Colon (tissue), 2 donors: ENCODE data around the gene ATF5.

Source experiments
- FAIRE-seq: peaks from 2 replicates; lab custom pipeline; 2012; peaks lifted over from hg19 to GRCh38; lab: Jason Lieb, UNC
- donor health status: control.
- donor health status: control.

ATF5 gene

DNA sequence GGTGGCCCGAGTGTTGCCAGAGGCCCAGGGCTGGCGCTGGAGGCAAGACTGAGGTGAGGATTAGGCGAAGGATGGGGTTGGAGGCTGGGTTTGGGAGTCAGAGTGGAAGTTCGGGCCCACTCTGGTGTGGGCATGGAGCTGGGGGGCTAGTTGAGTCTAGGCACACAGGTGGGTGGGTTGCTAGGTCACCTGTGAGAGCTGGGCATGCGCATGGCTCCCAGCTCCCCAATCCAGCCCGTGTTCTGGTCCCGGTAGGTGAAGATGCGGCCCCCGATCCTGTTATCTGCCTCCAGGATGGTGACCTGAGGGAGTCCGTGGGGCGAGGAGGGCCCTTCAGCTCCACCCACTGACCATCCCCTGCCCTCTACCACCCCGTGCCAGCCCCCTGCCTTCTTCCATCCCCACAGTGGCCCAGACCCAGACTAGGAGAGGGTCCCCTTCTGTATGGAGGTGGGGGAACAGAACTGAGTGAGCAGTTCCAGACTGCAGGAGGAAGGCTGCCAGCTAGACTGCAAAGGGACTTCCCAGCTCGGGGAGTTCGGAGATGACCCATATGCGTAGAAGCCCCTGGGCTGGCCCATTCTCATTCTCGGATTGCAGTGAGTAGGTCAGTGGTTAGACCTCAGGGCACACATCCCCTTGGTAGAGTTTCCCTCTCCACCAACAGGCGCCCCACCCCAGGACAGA is 34.0 kb upstream of the ATF5 start:
- no peak for FAIRE-seq

- no peak for FAIRE-seq
Observed at GRCh38 chr19:49895566-49896297, 33.3 kb upstream of the ATF5 start.

DNA sequence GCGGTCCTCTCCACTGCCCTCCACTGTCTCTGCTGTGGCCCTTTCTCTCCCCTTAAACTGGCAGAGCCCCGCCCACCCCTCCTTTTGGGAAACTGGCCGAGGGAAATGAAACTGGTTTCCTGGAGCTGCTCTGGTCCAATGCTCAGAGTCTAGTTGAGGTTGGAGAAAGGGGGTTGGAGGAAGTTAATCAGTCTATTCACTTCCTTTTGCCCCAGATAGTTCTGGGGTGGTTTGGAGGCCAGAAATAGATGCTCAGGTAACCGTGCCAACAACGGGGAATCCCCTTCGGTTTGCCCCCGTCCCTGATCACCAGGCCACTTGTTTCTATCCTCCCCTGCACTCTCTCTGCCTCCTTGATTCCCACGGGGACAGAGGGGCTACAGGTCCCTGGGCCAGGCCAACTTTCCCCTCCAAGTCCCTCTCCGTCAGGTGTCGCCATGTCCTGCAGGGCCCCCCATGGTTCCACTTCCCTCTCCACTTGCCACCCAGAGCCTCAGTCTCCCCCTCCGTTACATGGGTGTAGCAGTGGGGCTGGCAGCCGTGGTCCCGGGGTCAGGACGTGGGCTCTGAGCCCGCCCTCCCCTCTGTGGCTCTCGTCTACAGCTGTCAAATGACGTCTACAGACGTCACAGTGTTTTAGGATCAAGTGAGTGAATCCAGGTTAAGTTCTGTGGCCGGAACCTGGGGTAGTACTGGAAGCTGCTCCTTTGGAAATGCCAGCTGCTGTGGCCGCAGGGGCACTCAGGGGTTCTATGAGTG is 32.0 kb upstream of the ATF5 start, which contains the start of gene IL4I1:
Gene IL4I1, minus strand, starts transcription at position 25 of the 759 bp plus-strand sequence. CDS start 727 bp downstream, outside the sequence.
- FAIRE-seq, result no peak

DNA sequence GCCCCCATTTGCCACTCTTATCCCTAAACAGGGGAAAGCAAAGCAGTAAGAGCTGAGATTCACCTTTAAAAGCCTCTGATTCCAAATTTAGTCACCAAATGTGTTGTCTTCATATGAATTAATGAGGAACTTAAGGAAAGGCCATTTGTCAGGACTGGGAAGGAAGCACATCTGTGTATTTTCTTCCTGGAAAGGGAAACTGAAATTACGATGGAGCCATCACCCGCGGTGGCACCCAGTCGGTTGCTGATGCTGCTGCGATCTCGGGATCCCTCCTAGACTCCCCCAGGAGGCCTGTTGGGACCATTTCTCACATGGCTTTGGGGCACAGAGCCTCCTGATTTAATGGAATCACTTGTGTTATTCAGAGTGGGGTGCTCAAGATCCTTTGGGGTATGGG is 24.9 kb upstream of the ATF5 start:
- no peak for FAIRE-seq

DNA sequence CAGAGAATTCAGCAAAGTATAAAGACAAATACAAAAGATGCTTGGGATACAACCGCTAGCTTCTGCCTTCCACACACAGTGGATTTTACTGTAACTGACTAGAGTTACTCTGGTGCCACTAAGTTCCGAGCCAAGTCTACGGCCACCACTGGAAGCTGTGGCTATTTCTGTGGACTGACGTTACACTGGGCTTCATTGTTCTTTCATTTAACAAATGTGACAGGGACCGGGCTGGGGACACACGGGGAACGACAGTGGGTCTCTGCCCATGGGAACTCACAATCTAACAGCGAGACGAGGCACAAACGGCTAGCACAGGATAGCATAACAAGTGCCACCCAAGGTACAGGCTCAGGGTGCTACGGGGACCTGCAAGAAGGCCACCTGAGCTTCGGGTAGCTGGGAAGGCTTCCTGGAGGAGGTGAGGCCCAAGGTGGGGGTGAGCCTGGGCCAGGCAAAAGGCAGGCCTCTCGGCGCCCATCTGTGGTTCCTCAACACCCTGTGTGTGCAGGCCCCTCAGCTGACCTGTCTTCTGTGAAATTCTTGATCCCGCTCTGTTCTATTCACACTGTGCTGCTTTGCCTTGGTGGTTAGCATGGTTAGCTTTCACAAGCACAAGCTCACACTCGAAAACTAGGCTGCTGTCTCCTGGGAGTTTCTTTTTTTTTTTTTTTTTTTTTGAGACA is 22.0 kb upstream of the ATF5 start:
- no peak for FAIRE-seq

DNA sequence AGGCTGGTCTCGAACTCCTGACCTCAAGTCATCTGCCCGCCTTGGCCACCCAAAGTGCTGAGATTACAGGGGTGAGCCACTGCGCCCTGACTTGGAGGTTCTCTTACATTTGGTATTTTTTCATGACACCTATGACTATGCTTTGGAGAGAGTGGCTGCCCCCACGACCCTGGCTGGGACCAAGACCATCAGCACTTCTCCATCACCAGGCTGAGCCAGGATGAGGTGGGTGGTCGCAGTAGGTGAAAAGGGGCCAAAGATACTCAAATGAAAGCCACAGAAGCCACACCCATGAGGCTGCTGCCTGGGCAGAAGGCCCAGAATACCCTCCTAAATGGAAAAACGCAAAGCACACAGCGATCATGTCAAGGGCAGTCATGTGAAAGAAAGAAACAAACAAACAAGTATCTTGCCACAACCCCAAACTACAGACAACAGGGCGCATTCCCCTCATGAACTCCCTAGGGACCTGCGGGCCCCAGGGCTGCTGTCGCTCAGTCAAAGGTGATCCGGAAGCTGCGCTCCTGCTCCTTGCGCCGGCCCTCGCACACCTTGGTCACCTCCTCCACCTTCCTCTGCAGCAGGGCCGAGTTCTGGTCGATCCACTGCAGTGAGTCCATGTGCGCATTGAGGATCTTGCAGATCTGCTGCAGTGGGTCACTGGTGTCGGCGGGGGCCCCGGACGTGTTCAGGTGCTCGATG is 21.1 kb upstream of the ATF5 start:
- FAIRE-seq, result no peak

DNA sequence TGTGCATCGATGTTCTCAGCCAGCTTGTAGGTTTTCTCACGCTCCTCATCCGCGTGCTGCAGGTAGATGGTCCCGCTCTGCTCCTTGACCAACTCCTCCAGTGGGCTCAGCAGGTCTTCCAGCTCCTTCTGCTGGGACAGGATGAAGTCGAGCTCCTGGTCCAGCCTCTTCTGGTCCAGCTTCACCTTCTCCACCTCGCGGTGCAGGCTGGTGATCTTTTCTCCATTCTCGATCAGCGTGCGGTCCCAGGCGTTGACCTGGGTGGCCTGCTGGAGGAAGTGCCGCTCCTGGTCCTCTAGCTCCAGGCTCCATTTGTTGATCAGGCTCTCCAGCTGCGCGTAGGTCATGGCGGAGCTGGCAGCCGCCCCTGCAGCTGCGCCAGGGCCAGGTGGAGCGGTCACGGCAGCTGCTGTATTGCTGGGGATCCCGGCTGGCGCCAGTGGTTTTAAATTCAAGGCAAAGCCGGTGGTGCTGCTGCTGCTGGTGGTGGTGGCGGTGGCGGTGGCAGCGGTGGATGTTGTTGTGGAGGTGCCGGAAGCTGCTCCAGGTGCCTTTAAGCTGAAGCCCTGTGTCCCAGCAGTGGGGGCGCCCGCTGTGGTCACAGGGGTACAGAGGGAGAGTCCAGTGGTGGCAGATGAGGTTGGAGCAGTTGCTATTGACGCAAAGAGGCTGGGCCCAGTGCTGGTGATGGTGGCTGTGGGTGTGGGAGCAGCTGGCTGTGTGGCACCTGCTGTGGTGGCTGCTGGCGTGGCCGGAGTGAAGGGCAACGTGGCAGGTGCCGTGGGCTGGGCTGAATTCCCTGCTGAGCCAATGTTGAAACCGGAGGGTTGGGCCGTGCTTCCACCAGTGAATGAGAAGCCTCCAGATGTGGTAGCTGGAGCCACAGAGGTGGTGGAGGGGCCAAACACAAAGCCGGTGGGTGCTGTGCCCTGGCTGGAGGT is 20.3 kb upstream of the ATF5 start:
- FAIRE-seq, result no peak

- FAIRE-seq, result no peak
Observed at GRCh38 chr19:49910179-49910578, 18.8 kb upstream of the ATF5 start.

GRCh38 chr19:49911381-49912145 is 17.4 kb upstream of the ATF5 start:
- no peak for FAIRE-seq

DNA sequence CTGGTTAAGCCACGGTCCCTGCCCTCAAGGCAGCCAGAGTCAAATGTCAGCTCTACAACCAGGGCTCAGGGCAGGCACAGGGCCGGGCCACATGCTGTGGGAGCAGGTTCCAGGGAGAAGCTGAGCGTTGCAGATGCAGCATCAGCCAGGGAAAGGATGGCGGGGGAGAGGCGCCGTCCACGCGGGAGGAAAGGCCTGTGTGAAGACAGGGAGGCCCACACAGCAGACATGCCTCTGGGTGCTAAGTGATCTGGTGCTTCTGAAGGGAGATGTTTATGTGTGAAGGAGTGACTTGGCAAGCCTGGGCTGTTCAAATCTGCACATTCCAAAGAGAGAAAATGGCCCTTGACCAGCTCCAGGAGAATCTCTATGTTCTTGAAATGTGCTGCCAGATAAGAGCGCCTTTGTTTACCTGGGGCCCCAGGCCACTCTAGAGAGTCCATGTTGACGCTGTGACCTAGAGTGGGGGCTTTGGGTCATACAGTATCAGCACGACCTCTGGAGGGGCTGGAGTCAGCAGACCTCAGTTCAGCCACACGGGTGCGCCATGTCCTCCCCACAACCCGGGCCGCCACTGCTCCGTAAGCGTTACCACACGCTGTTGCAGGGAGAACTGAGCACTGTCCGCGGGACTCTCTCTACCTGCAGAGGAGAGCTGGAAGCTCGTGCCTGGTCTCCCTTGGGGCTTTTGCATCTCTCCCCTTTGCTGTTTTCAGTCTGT is 15.9 kb upstream of the ATF5 start:
- no peak for FAIRE-seq

DNA sequence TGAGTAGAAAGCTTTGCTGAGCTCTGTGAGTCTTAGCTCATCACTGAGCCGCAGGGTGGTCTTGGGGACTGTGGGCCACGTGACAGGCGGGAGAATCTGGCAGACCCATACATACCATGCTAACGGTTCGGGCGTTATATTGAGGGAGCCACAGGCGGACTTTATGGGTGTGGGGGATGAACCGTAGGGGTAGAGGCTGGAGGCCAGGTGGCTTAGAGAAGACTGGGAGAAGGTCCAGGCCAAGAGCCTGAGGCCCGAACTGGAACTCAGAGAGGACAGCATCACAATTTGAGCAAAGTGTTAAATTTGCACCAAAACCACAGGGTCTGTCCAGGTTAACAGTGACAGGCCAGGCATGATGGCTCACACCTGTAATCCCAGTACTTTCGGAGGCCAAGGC is 15.3 kb upstream of the ATF5 start:
- no peak for FAIRE-seq

DNA sequence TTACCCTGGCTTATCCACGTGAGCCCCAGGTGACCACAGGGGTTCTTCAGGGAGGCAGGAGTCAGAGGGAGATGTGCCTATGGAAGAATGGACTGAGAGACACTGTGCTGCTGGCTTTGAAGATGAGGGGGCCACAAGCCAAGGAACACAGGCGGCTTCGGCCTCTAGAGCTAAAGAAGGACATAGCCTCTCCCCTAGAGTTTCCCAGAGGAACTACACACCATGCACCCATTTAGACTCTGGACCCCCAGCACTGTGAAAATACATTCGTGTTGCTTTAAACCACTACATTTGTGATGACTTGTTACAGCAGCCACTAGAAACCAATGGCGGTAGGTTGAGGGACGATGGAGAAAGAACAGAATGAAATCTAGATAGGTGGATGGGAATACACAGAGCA is 13.7 kb upstream of the ATF5 start:
- no peak for FAIRE-seq

- no peak for FAIRE-seq
Observed at GRCh38 chr19:49916839-49917733, 11.9 kb upstream of the ATF5 start.

- FAIRE-seq, result no peak
Observed at GRCh38 chr19:49918089-49918488, 10.9 kb upstream of the ATF5 start.

- FAIRE-seq, result no peak
Observed at GRCh38 chr19:49920624-49921363, 8.2 kb upstream of the ATF5 start.

DNA sequence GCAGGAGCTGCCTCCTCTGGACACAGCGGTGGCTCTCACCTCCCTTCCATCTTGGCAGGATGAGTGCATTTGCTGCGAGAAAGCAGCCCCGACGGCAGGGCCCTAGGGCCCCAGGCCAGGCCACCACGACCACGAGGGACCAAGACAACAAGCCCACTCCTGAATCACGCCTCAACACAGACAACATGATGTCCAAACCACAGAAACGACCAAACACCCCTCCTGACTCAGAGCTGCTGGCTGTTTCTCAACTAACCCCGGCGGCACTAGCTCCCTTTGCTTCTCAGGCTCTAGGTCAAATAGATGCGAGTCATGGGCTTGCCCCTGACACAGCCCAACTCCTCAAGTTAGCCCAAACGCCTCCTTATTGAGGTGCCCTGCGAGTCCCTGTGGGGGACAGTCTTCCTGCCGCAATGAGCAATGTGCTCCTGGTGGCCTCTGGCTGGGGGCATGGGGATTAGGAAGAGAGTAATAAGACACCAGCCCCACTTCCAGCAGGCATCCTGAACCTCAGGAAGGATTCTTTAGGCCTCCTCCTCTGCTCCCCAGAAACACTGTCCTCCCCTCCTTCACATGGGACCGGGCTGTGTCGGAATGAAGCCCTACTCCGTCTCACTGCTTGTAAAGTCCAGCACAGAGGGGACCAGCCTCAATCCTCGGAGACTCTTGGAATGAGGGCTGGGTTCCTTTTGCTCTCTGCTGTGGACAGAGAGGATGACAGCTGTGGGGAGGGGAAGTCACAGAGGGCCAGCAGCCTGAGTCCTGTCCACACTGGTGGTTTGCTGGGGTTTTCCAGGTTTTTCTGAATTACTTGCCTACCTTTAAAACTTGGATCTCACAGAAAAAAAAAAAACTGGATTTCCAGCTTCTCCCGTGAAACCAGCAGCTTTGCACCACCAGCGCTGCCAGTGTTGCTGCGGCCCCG is 6.9 kb upstream of the ATF5 start:
- FAIRE-seq, result no peak
